Ectodermal cell (in vitro differentiated cells): Measurements from ENCODE around the gene TFPI. TPM values are rescaled to one million over a fixed set of nuclear protein-coding genes. Genes with fewer than 3 reads are reported as not detected.
A peak's percentile ranks its signal among the peaks of the same experiment; 100 is the strongest.

Source experiments
- H3K27ac ChIP-seq: 2 replicates; pipeline ENCODE4 v1.7.0; 2013; ENCODE audit warnings: mild to moderate bottlenecking, low read depth, low read length; ENCODE audit not compliant: insufficient read depth, poor library complexity, severe bottlenecking
- H3K27me3 ChIP-seq: 2 replicates; pipeline ENCODE4 v1.7.0; 2013; ENCODE audit warnings: mild to moderate bottlenecking, low read length; ENCODE audit not compliant: insufficient read depth, control insufficient read depth, poor library complexity, severe bottlenecking
- H3K36me3 ChIP-seq: one replicate; pipeline ENCODE4 v1.7.0; 2013; ENCODE audit warnings: low read length; ENCODE audit not compliant: control insufficient read depth, insufficient read depth
- H3K4me1 ChIP-seq: one replicate; pipeline ENCODE4 v1.7.0; 2013; ENCODE audit warnings: low read length; ENCODE audit not compliant: control insufficient read depth, insufficient read depth
- H3K4me3 ChIP-seq: 2 replicates; pipeline ENCODE4 v1.7.0; 2013; ENCODE audit warnings: low read depth, low read length, control low read depth; ENCODE audit not compliant: insufficient read depth
- H3K9me3 ChIP-seq: 2 replicates; pipeline ENCODE4 v1.7.0; 2013; ENCODE audit warnings: mild to moderate bottlenecking, low read length, moderate library complexity; ENCODE audit not compliant: control insufficient read depth
- WGBS, 2 experiments: methylation state at CpG; one replicate each; pipeline ENCODE4 v1.1.7; 2013; ENCODE audit warnings: missing lambda C conversion rate in 2 of 2; 5-methylcytosine and 5-hydroxymethylcytosine counted together
- polyA plus RNA-seq, 4 experiments: library from polyadenylated mRNA; stranded (reverse); fragments of 50-300 nt; gene quantifications; one replicate each; pipeline ENCODE4 v1.2.3, GENCODE V29; 2013

Gene TFPI
- 65.0 TPM for polyA plus RNA-seq (2013, experiment 1 of 4)
- polyA plus RNA-seq (2013, experiment 2 of 4): 55.1 TPM
- polyA plus RNA-seq (2013, experiment 3 of 4): 43.3 TPM
- 40.7 TPM for polyA plus RNA-seq (2013, experiment 4 of 4)

- H3K4me1 ChIP-seq: peaks cover 8% of the 10 kb centered on the region
- peak within 1 kb of the TSS; percentile 26 for H3K27ac ChIP-seq
- no peaks in the 10 kb centered on the region for H3K36me3 ChIP-seq
- no peaks in the 10 kb centered on the region for H3K27me3 ChIP-seq
- WGBS, 2 experiments: 51 to 54% methylated on average over 7 to 8 of the region's 9 CpGs
- no peaks in the 10 kb centered on the region for H3K9me3 ChIP-seq
- H3K4me3 ChIP-seq: peak within 1 kb of the TSS; percentile 35
These were observed at the start of gene TFPI for GRCh38 chr2:187554011-187554703. Gene TFPI (minus strand): TSS chr2:187554435. CDS start chr2:187503768, 50,667 bp downstream.

- Histone ChIP-seq H3K9me3 (no peaks in the 10 kb centered on the region), H3K36me3 (no peaks in the 10 kb centered on the region), H3K27me3 (no peaks in the 10 kb centered on the region), H3K4me3 (no peak overlapping the region), H3K27ac (no peak overlapping the region), H3K4me1 (no peaks in the 10 kb centered on the region)
- WGBS, 2 experiments: no CpG with 5 or more reads among the region's 1 CpG
These were observed 40.6 kb upstream of the TFPI start for GRCh38 chr2:187594801-187595200.

- Histone ChIP-seq H3K4me1 (no peaks in the 10 kb centered on the region), H3K27ac (no peak overlapping the region), H3K9me3 (no peaks in the 10 kb centered on the region), H3K4me3 (no peak overlapping the region), H3K27me3 (no peaks in the 10 kb centered on the region), H3K36me3 (no peaks in the 10 kb centered on the region)
- 70 to 73% methylated on average over 1 of the region's 1 CpG for WGBS, 2 experiments
These were observed 39.5 kb upstream of the TFPI start for GRCh38 chr2:187593697-187594096.

- no peak overlapping the region for H3K27ac ChIP-seq
- H3K4me3 ChIP-seq: no peak overlapping the region
These were observed 38.9 kb upstream of the TFPI start for GRCh38 chr2:187593098-187593497.

GRCh38 chr2:187590175-187590574, 35.9 kb upstream of the TFPI start:
- H3K36me3 ChIP-seq: no peaks in the 10 kb centered on the region
- H3K4me1 ChIP-seq: no peaks in the 10 kb centered on the region
- H3K27ac ChIP-seq: no peak overlapping the region
- no peaks in the 10 kb centered on the region for H3K9me3 ChIP-seq
- H3K27me3 ChIP-seq: no peaks in the 10 kb centered on the region
- 100% methylated on average over 1 of the region's 1 CpG for WGBS, 2 experiments
- H3K4me3 ChIP-seq: no peak overlapping the region

More at GRCh38 chr2:187593098-187593497, 38.9 kb upstream of the TFPI start:
- H3K4me1 ChIP-seq: no peaks in the 10 kb centered on the region
- H3K9me3 ChIP-seq: no peaks in the 10 kb centered on the region
- H3K27me3 ChIP-seq: no peaks in the 10 kb centered on the region
- no peaks in the 10 kb centered on the region for H3K36me3 ChIP-seq

- H3K36me3 ChIP-seq: no peaks in the 10 kb centered on the region
- H3K27me3 ChIP-seq: no peaks in the 10 kb centered on the region
- no peak overlapping the region for H3K4me3 ChIP-seq
- WGBS, 2 experiments: 95 to 96% methylated on average over 3 to 4 of the region's 4 CpGs
- H3K4me1 ChIP-seq: no peaks in the 10 kb centered on the region
- no peak overlapping the region for H3K27ac ChIP-seq
- H3K9me3 ChIP-seq: no peaks in the 10 kb centered on the region
These were observed 31.9 kb upstream of the TFPI start for GRCh38 chr2:187586011-187586641.

GRCh38 chr2:187581125-187581896, 27.1 kb upstream of the TFPI start:
- no peaks in the 10 kb centered on the region for H3K36me3 ChIP-seq
- no peak overlapping the region for H3K27ac ChIP-seq
- H3K9me3 ChIP-seq: no peaks in the 10 kb centered on the region
- WGBS, 2 experiments: 32 to 33% methylated on average over 3 to 4 of the region's 4 CpGs
- H3K4me3 ChIP-seq: no peak overlapping the region
- peaks cover 8% of the 10 kb centered on the region for H3K4me1 ChIP-seq
- H3K27me3 ChIP-seq: no peaks in the 10 kb centered on the region

- Histone ChIP-seq H3K27ac (no peak overlapping the region), H3K36me3 (no peaks in the 10 kb centered on the region), H3K4me1 (peaks cover 14% of the 10 kb centered on the region), H3K27me3 (no peaks in the 10 kb centered on the region), H3K4me3 (no peak overlapping the region), H3K9me3 (no peaks in the 10 kb centered on the region)
- 66 to 67% methylated on average over 5 to 6 of the region's 7 CpGs for WGBS, 2 experiments
These were observed 26.4 kb upstream of the TFPI start for GRCh38 chr2:187580462-187581124.

GRCh38 chr2:187577310-187577709, 23.1 kb upstream of the TFPI start:
- no peaks in the 10 kb centered on the region for H3K36me3 ChIP-seq
- no peak overlapping the region for H3K27ac ChIP-seq
- no peaks in the 10 kb centered on the region for H3K27me3 ChIP-seq
- WGBS, 2 experiments: 66 to 78% methylated on average over 2 of the region's 2 CpGs
- no peak overlapping the region for H3K4me3 ChIP-seq
- no peaks in the 10 kb centered on the region for H3K9me3 ChIP-seq
- H3K4me1 ChIP-seq: peaks cover 21% of the 10 kb centered on the region

GRCh38 chr2:187576906-187577305, 22.7 kb upstream of the TFPI start:
- Histone ChIP-seq H3K36me3 (no peaks in the 10 kb centered on the region), H3K4me3 (no peak overlapping the region), H3K9me3 (no peaks in the 10 kb centered on the region), H3K4me1 (peaks cover 21% of the 10 kb centered on the region), H3K27me3 (no peaks in the 10 kb centered on the region), H3K27ac (no peak overlapping the region)
